Lung (tissue), 12 donors: ENCODE results near the gene SAYSD1. TPM values are rescaled to one million over a fixed set of nuclear protein-coding genes. Genes with fewer than 3 reads are reported as not detected.

Experiments
- ATAC-seq: fragments of 200-7000 bp; cut with Tn5 transposase; one replicate; pipeline ENCODE4 v1.9.1; 2020; ENCODE audit warnings: moderate number of reproducible peaks; ENCODE audit not compliant: insufficient read depth, low FRiP score
- DNase-seq, 3 donors: peaks; one replicate each; pipeline ENCODE4 v3.0.0-alpha.2; 2013 to 2017
- H3K27ac ChIP-seq, 2 donors: one replicate each; pipeline ENCODE4 v1.5.1; 2013; ENCODE audit warnings: mild to moderate bottlenecking in 2 of 2, moderate library complexity in 2 of 2, control low read depth in 1 of 2, inconsistent platforms in 1 of 2, low read depth in 1 of 2, low read length in 1 of 2
- H3K27me3 ChIP-seq, 3 donors: one replicate each; pipeline ENCODE4 v1.5.1; 2013; ENCODE audit warnings: low read length in 2 of 3; ENCODE audit not compliant: control insufficient read depth in 3 of 3, insufficient read depth in 3 of 3
- H3K36me3 ChIP-seq, 4 donors: one replicate each; pipeline ENCODE4 v1.5.1; 2013; ENCODE audit warnings: low read length in 4 of 4, mild to moderate bottlenecking in 1 of 4, moderate library complexity in 1 of 4; ENCODE audit not compliant: control insufficient read depth in 4 of 4, insufficient read depth in 4 of 4
- H3K4me1 ChIP-seq, 5 donors: one replicate each; pipeline ENCODE4 v1.5.1; 2013; ENCODE audit warnings: low read length in 5 of 5, mild to moderate bottlenecking in 2 of 5, moderate library complexity in 1 of 5; ENCODE audit not compliant: control insufficient read depth in 5 of 5, insufficient read depth in 5 of 5
- H3K4me3 ChIP-seq: one replicate; pipeline ENCODE4 v1.5.1; 2013; ENCODE audit warnings: mild to moderate bottlenecking, control low read depth, moderate library complexity
- H3K9ac ChIP-seq, 2 donors: one replicate each; pipeline ENCODE4 v1.5.1; 2013; ENCODE audit warnings: low read length in 2 of 2, control low read depth in 1 of 2; ENCODE audit not compliant: insufficient read depth in 1 of 2
- H3K9me3 ChIP-seq, 4 donors: one replicate each; pipeline ENCODE4 v1.5.1; 2013; ENCODE audit warnings: low read length in 3 of 4, mild to moderate bottlenecking in 1 of 4, moderate library complexity in 1 of 4; ENCODE audit not compliant: control insufficient read depth in 4 of 4, insufficient read depth in 3 of 4
- CTCF ChIP-seq: IDR thresholded peaks from 2 replicates; pipeline ENCODE4 v1.5.1; 2012; ENCODE audit warnings: mild to moderate bottlenecking; ENCODE audit errors: control extremely low read depth, extremely low read depth
- WGBS, 2 donors: extraction: QIAGEN DNeasy Blood & Tissue Kit; methylation state at CpG; one replicate each; pipeline ENCODE4 v1.1.7; 2013; 5-methylcytosine and 5-hydroxymethylcytosine counted together
- polyA plus RNA-seq, 2 donors: library from polyadenylated mRNA; stranded (reverse); fragments of 200-250 nt; gene quantifications; one replicate each; pipeline ENCODE4 v1.2.1, GENCODE V29; 2013
- total RNA-seq, 2 donors: library from RNA; depleted of rRNA in 1 of 2; stranded (reverse); fragments of >200 nt in 1 of 2; gene quantifications; one replicate each; pipeline ENCODE4 v1.2.1, GENCODE V29; 2014 to 2021
- donor health status: control.
- donor health status: control.
- donor health status: Bipolar disorder and iron deficiency.
- donor health status: healthy.
- donor health status: DM: yes; HTN: yes; CAD: no.

SAYSD1 gene
- total and polyA plus RNA-seq, 4 donors: 9.8 to 17.8 (median 16.5) TPM

- Histone ChIP-seq H3K27me3 (no peaks in the 10 kb centered on the region), H3K36me3 (no peaks in the 10 kb centered on the region), H3K9ac (no peak overlapping the region), H3K4me1 (no peaks in the 10 kb centered on the region), H3K9me3 (no peaks in the 10 kb centered on the region), H3K27ac (no peak overlapping the region), H3K4me3 (no peak overlapping the region)
- DNase-seq: peak in 1 of 3 donors; percentile 6
- 73 to 74% methylated on average over 9 of the region's 9 CpGs for WGBS, 2 donors
- no peak for TF ChIP-seq CTCF
- no peak for ATAC-seq
These were observed 38.1 kb downstream of the SAYSD1 start for GRCh38 chr6:39076623-39077535.

GRCh38 chr6:39075807-39076622 lies 39.0 kb downstream of the SAYSD1 start:
- 77 to 81% methylated on average over 11 of the region's 11 CpGs for WGBS, 2 donors
- ATAC-seq: no peak

GRCh38 chr6:39075010-39075686 lies 39.8 kb downstream of the SAYSD1 start:
- Histone ChIP-seq H3K27ac (no peak overlapping the region), H3K36me3 (no peaks in the 10 kb centered on the region), H3K27me3 (no peaks in the 10 kb centered on the region), H3K9me3 (no peaks in the 10 kb centered on the region), H3K9ac (no peak overlapping the region), H3K4me3 (no peak overlapping the region), H3K4me1 (no peaks in the 10 kb centered on the region)
- TF ChIP-seq CTCF: no peak
- DNase-seq (peak in 1 of 3 donors; percentile 13), ATAC-seq (no peak)
- WGBS, 2 donors: 69 to 72% methylated on average over 12 of the region's 12 CpGs

More at GRCh38 chr6:39075807-39076622, 39.0 kb downstream of the SAYSD1 start:
- H3K36me3 ChIP-seq: no peaks in the 10 kb centered on the region
- peak in 1 of 3 donors; percentile 2 for DNase-seq
- no peaks in the 10 kb centered on the region for H3K27me3 ChIP-seq
- no peak overlapping the region for H3K27ac ChIP-seq
- no peak overlapping the region for H3K9ac ChIP-seq
- H3K4me1 ChIP-seq: no peaks in the 10 kb centered on the region
- H3K4me3 ChIP-seq: no peak overlapping the region
- H3K9me3 ChIP-seq: no peaks in the 10 kb centered on the region
- no peak for TF ChIP-seq CTCF
